Umbilical cord (tissue), 2 donors: ENCODE data around the gene PRR20G. TPM values are rescaled to one million over a fixed set of nuclear protein-coding genes. Genes with fewer than 3 reads are reported as not detected.

ENCODE experiments used
- DNase-seq: peaks from one replicate; pipeline ENCODE4 v3.0.0-alpha.2; 2015; ENCODE audit warnings: low spot score
- total RNA-seq: library from RNA; depleted of rRNA; stranded (reverse); fragments of >200 nt; gene quantifications from one replicate; pipeline ENCODE4 v1.2.3, GENCODE V29; 2014; ENCODE audit warnings: low replicate concordance; ENCODE audit not compliant: insufficient read depth

PRR20G gene
- total RNA-seq, 1 donor from 2014 or later: 3.9 TPM

GRCh38 chr3:127263586-127264231, 24.1 kb downstream of the PRR20G start:
- DNase-seq: no peak

DNA sequence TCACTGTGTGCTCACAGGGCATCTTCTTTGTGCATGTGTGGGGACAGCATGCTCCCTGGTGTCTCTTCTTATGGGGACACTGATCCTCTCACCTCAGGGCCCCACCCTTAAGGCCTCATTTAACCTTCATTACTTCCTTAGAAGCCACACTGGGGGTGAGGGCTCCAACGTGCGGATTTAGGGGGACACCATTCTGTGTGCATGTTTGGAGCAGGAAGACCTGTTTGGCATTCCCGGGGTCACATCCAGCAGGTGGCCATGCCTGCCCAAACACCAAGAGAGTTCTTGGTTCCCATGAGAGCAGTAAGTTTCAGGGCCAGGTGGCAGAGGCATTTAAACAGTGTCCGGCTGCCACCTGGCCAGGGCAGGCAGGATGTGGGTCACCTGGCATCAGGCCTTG, 24.8 kb downstream of the PRR20G start:
- DNase-seq: no peak

DNA sequence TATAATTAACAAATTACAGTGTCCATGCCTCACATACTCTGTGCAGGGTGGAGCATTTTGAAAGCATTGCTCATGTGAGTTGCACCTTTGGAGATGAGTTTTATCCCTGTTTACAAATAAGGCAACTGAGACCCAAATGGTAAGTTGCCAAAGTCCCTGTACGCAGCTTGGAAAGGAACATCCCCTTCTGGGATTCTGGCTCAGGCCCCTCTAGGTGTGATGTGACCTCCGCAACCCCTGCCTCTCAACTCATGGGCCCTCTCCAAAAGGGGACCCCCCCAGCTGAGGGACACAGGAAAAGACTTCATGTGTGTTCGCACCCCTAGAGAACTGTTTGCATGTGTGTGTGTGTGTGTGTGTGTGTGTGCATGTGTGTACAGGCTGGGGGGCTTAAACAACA, 25.3 kb downstream of the PRR20G start:
- no peak for DNase-seq

GRCh38 chr3:127261925-127262324, 25.9 kb downstream of the PRR20G start:
- no peak for DNase-seq

- no peak for DNase-seq
These were observed 26.9 kb downstream of the PRR20G start for GRCh38 chr3:127260826-127261555.

DNA sequence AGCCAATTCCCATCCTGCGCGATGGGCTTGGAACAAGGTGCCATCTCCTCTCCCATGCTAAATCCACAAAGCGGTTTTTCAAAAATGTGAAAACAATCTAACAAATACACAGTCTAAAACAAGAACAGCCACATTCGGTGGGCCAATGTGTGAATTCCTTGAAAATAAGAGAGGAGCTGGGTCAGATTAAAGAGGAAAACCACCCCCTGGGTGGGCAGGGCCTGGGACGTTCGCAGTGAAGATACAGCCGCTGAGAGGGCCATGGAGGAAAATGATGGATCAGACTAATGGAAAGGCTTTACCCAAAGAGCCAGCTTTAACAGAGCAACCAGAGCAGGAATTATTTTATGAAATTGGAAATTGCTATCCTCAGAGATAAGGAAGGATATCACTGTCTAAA, 27.4 kb downstream of the PRR20G start:
- DNase-seq: no peak

GRCh38 chr3:127259882-127260281, 28.0 kb downstream of the PRR20G start:
- no peak for DNase-seq

DNA sequence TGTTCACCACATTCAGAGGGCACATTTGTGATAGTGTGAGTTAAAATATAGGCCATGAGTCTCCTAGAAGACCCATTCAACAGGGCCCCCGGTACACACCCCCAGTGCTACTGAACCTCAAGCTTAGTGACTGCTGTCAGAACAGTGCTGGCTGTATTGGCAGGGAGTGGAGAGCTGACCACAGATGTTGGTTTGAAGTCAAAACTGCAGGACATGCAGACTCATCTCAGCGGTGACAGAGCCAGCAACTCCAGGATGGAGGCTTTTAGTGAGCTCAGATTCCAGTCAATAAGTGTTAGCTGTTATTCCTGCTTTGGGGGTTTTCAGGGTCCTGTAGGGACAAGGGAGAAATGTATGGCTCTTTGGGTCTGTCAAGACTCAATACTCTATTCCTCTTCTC, 29.1 kb downstream of the PRR20G start:
- no peak for DNase-seq

DNA sequence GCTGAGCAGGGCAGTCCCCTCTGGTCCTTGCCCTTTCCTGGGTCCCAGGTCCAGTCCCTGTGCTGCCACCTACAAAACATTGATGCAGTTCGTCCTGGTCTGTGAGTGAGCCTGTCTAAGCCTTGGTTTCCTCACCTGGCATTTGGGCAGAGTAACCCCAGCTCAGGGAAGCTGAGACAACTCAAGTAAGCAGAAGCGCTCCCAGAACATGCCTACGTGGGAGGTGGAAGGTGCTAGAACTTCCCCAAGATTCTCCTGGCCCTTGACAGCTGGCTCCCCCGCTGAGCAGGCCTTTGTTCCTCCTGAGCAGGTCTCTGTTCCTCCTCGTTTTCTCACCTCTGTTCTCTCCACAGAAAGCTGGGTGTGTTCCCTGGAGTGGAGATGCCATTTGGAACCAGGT, 30.5 kb downstream of the PRR20G start:
- no peak for DNase-seq

DNA sequence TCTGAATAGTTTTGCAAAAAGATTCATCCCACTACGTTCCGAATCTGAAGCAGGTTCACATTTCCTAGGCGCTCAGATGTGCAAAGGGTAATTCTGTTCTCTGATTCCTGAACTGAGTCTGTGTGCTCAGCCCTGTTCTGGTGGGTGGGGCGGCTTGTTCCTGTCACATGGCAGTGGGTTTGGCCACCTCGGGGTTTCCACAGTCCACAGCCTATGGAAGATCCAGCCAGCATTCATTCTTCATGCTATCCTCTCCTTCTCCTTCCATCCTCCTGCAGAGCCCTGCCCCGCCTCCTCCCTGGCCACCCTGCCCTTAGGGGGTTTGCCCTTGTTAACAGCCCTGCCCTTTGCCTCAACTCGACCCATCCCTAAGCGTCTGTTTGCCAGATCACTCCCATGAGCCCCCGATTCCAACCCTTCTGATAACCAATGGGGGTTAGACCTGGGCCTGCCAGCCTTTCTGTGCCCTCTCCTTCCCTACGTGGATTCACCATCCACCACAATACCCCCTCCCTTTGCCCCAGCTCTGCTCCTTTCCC, 31.0 kb downstream of the PRR20G start:
- DNase-seq: no peak

GRCh38 chr3:127256138-127256537, 31.7 kb downstream of the PRR20G start:
- DNase-seq: no peak

DNA sequence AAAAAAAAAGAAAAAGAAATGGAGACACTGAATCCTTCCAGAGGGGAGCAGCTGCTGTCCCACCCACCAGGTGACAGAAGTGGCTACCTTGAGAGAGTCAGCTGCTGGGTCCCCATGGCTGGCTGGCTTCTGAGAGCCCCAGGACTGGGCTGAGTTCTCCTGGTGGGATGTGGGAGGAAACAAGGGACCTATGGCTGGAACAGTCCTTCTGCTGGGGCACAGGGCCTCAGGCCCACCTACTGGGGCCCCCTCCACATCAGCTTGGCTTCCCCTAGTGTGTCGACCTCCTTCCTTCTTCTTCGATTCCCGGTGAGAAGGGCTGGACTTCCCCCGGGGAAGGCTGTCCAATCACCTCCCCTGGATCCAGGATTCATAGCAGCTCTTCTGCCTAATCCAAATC, 32.3 kb downstream of the PRR20G start:
- no peak for DNase-seq

DNA sequence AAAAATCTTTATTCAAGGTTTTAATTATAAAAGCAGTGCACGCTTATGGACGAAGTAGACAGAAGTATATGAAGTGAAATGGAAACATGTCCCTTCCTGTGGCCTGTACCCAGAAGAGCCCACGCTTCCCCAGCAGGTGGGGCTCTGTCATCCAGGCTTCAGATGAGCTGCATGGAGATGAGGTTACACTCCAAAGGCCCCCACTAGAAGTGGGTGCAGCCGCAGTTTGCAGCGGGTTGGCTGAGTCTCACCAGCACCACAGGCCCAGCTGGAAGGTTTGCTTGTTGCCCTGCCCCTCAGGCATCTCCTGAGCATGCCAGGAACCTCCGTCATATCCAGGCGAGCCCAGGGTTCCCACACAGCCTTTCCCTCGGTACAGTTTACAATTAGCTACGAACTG, 33.1 kb downstream of the PRR20G start:
- no peak for DNase-seq

DNA sequence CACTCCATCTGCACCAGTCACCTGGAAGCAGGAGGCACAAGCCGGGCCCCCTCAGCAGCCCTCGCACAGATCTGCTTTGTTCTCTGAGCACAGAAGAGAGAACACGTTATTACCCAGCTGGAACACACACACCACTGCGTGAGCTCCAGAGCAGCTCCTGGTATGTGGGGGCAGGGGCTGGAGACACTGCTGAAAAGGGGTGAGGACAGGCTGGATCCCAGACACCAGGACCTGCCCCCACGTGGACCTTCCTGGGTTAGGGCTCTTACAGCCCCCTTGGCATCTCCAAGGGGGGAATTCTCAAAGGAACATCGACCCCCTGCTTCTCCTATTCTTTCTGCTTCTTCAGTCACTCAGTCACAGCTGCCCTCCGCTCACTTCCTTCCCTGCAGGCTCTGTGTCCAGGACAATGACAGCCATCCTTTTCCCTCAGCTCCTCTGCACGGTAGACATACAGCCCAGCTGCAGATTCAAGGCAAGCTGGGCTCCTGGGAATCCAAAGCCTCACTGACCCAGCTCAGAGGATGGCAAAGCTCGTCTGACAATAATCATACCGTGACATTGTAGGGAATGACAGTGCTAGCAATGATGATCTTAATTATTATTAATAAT, 33.7 kb downstream of the PRR20G start:
- DNase-seq: no peak

GRCh38 chr3:127253491-127253890, 34.4 kb downstream of the PRR20G start:
- no peak for DNase-seq

GRCh38 chr3:127252446-127252845, 35.4 kb downstream of the PRR20G start:
- no peak for DNase-seq

GRCh38 chr3:127250032-127250431, 37.8 kb downstream of the PRR20G start:
- DNase-seq: no peak

DNA sequence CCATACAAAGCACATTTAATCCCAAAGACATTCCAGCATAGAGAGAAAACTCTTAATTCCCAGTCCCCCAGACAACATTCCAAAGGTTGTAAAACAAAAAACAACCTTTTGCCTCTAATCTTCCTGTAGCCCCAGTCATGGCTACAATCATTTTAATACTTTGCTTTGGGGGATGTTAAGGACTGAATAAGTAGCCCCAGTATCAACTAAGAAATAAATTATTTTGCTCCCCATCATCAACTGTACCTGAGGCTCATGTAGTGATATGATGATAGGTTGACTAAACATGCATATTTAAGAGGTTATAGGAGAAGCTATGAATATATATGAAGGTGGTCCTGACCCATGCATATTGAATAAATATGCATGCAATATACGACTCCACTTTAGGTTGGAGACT, 40.6 kb downstream of the PRR20G start:
- no peak for DNase-seq

GRCh38 chr3:127238602-127239001, 49.2 kb downstream of the PRR20G start:
- DNase-seq: no peak

GRCh38 chr3:127237835-127238234, 50.0 kb downstream of the PRR20G start:
- no peak for DNase-seq

GRCh38 chr3:127235706-127236105, 52.1 kb downstream of the PRR20G start:
- no peak for DNase-seq

DNA sequence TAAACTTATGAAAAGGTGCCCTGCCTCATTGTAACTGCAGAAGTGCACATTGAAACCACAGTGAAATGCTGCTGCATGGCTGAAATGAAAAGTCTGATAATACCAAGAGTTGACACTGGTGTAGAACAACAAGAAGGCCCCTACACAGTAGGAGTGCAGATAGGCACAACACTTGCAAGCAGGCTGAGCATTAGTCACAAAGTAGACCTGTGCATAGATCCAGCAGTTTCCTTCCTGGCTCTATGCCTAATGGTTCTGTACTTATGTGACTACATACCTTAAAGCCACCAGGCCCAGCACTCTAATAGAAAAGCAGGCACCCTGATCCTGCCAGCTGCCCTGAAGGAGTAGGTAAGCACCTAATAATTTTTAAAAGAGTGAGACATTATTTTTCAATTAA, 53.1 kb downstream of the PRR20G start:
- DNase-seq: no peak
